GM18520 (cell line): ENCODE results near the gene TBX2.

ENCODE experiments used
- ATAC-seq: cut with Tn5 transposase; IDR thresholded peaks from one replicate; pipeline ENCODE4 v1.9.1; 2021; ENCODE audit not compliant: unreplicated experiment

The TBX2 gene

DNA sequence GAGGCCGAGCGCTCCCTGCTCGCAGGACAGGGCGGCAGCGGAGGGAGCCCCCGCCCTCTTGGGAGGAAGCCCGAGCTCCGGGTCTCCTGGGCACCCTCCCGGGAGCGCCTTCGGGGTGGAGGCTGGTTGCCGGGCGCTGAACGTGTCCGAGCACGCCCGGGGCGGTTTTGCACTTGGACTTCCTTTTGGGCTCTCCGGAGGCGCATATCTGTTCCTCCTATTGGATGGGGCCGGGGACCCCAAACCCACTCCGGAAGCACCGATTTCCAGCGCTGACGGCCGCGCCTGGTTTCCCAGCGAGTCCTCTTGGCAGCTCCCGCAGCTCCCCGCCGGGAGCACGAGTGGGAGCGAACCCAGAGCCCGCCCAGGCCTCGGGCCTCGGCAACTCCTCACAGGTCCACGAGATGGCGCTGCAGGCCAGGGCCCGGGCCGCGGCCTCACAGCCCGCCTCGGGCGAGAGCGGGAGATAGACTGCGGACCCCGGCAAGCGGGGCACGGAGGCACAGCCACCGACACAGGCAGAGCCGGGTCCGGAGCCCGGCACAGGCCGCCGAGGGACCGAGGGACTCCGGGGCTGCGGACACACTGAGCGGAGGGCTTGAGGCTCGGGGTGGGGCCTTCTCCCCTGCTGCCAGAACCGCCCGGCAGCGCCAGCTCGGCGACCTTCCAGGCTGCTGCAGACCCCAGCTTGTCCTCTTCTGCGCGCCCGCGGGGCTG lies 12.7 kb downstream of the TBX2 start:
- peak; percentile 56 for ATAC-seq

DNA sequence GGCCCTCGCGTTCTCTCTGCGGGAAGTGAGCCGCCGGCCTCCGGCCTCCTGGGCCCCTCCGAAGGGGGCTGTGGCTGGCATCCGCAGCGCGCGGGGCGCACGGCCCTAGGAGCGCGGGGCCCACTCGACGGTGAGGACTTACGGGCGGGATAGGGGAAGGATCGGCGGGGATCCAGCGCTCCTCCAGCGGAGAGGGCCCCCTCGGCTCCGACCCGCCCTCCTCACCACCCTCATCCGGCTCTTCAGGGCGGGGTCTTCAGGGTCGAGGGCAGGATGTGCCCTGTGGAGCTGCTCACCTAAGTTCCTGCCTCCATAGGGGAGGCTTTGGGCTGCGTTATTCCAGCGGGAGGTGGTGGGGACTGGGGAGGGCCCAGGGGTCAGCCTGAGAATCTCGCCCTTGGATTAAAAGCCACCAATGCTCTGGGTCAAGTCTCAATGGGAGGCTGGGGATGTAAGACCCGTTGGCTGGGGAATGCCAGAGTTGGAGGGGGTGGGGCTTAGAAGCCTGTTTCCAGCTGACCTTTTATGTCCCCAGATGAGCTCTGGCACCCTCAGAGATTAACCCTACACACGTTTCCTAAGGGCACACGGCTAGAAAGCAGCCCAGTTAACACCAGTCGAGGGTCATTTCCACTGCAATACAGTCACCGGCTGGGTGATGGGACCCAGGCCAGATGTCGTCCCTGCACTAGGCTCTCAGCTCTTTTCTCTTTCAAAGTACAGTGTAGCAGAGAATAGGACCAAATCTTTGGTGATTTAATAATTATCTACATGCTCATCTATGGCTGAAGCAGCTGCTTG lies 13.4 kb downstream of the TBX2 start:
- no peak for ATAC-seq

DNA sequence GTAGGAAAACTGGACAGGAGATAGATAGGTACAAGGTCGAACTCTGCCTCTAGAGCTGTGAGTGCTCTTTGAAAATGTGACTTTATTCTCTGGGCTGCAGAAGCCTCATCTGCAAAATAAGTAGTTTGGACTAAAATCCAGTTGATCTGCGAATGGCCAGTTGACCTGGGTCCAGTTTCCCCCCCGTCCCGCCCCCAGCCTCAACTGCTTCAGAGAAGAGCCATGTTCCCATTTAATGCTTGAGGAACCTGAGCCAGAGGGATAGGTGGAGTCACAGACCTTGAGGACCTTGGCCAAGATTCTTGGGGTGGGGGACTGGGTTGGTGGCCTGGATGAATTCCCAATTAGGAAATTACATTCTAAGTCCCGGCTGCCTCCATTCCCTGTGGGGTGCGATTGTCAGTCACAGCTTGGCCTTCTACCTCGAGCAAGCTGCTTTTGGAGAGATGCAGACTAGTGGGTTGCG lies 14.1 kb downstream of the TBX2 start:
- no peak for ATAC-seq

DNA sequence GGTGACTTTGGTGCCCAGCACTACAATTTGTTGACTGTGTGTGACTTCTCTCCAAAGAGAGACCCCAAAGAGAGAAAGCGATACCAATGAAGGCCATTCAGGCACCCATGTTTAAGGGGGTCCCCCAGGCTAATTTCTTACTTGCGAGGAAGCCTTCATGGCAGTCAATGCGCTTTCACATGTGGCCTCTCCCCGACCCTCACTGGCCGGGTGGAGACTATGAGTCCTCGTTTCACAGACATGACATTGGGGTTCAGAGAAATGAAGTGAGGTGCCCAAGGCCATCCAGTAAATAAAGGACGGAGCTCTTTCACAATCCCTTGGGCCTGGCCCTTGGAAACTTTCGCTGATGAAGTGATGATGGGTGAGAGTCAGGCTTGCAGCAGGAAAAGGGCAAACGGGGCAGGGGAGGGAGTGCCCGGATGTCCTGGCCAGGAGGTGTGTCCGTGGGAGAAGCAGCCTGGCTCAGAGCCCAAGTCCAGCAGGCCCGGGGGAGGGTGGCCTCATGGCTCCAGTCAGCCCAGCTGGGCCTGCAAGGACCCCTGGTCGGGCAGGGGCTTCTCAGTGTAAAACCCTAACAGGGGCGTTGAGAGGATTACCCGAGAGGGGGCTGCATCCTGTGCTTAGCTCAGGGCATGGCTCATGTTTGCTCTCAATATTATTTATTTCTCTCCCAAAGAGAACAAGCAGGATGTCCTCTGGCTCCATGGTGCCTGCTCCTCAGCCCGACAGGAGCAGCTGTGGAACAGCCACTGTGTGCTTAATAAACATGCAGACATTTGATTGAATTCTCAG lies 14.7 kb downstream of the TBX2 start:
- no peak for ATAC-seq

DNA sequence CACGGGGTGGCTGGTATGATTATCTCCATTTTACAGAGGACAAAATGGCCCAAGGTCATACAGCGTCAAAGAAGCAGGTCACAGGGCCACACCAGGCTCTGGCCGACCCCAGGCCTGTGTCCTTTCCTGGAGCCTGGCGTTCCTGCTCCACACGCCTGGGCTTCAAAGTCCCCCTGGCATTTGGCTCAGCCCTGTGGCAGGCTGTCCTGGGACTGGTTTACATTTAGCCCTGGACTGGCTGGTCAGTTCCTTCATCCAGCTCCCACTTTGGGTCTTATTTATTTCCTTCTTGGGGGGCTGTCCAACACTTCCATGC lies 15.3 kb downstream of the TBX2 start:
- no peak for ATAC-seq

DNA sequence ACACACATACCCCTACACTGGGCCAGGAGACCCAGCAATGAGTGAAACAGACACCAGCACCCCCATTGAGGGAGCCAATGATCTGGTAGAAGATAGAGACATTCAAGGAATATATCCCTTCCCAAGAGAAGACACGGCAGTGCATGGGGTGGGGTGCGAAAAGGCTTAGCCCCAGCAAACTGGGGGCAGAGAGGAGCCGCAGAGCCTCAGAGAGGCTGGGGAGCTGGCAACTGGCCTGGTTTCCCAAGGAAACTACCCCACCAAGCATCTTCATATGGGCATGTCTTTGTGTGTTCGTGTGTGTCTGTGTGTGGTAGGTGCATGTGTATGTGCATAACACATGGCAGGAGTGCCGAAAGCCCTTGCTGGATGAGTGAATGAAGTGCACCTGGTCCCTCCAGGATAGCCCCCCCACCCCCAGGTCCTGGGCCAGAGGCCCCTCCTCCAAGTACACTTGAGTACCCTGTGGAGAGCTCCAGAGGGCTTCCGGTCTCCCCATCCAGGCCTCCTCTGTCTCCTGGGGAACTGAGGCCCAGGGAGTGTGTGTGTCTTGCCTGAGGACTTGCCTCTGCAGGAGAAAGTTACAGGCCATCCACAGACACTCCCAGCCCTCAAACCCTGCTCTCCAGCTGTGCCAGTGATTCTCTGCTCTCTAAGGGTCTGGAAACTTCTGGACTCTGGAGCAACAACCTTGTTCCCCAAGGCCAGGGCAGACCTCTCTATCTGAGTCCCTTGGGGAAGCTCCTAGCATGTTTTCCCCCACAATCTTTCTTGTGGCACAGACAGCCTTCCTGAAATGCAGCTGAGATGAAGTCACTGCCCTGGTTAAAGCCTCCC lies 15.9 kb downstream of the TBX2 start:
- no peak for ATAC-seq

DNA sequence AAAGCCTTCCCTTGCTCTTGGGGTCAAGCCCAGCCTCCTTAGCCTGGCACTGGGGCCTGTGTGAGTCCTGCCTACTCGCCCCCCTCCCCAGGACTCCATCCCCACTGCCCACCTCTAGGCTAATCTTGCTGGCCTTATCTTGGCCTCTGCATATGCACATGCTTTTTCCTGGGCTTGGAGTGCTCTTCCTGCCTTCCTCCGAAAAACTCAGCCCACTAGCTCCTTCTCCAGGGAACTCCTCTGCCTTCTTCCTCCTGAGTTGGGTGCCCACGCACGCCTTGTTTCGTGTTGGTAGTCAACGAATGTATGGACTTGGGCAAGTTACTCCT lies 16.5 kb downstream of the TBX2 start:
- ATAC-seq = no peak

DNA sequence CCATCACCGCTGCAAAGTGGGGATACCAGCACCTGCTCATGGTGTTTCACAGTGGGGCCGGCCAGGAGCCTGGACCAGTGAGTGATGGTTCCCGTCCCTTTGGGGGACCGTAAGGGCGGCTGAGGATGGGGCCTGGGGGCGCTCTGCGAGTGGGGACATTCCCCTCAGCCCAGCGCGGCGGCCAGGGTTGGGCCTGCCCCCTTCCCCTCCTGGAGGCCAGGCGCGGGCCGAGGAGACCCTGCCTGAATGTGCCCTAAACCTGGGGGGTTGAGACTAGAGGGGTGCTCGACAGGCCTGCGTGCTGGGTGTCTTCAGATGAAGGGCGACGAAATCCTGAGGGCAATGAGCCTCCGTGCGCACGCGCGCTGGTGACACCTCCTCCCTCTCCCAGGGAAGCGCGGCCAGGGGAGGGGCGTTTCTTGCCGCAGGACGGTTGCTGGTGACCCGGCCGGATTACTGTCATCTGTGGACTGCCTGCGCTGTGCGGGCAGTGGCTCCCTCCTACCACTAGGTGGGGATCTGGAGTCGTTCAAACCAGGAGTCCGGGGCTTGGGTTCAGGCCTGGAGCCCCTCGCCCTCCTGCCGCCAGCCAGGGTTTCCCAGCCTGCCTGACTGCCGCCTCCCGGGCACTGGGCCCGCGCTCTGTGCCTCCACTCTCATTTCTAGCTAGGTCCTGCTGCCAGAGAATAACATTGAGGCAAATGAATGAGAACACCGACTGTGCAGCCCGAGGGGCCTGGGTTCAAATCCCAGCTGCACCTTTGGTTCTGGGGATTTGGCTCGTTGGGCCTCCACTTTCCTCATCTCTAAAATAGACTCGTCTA lies 17.1 kb downstream of the TBX2 start:
- ATAC-seq = no peak

DNA sequence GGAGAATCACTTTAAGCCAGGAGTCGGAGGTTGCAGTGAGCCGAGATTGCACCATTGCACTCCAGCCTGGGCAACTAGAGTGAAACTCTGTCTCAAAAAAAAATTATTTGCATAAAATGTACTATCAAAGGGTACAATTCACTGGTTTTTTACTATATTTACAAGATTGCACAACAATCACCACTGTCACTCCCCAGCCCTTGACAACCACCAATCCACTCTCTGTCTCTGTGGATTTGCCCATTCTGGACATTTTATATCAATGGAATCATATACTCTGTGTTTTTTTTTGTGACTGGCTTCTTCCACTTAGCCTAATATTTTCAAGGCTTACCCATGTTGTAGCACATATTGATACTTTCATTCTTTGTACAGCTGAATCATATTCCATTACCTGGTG lies 18.8 kb downstream of the TBX2 start:
- no peak for ATAC-seq

DNA sequence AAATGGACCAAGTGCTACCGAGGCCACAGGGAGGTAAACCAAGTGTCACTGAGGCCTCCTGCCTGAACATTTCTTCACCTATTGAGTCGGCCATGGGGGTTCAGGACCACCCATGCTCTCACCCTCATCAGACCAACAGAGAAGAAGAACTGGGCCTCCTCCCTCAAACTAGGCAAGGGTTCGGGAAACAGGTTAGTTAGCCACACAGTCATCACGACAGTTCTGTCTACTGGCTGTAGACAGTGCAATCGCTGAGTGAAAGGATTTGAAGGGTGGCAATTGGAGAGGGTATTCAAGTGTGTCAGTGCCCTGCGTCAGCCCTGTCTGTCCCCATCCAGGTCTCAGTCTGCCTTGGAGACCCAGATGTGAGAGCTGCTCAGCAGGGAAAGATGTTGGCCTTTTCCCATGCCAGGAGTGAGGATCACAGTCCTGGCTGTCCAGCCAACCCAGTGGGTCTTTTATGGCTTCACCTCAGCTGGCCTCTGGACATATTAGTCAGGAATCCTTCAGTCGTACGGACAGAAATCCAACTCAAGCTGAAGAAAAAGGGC lies 19.9 kb downstream of the TBX2 start:
- ATAC-seq = no peak

DNA sequence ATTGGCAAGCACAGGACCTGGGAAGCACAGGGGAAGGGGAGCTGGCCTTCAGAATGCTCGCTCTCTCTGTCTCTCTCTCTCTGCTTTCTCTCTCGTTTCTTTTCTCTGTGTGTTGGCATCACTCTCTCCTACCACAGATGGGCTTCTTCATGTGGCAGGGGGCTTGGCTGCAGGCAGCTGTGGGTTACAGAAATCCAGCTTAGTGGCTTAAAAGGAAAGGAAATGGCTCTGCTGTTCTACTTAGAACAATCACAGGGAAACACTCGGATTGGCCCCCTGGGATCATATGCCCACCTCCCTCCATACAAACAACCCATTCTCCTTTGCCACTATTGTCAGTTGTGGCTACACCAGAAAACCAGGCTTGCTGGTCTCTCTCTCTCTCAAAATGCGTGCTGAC lies 20.4 kb downstream of the TBX2 start:
- ATAC-seq = no peak

DNA sequence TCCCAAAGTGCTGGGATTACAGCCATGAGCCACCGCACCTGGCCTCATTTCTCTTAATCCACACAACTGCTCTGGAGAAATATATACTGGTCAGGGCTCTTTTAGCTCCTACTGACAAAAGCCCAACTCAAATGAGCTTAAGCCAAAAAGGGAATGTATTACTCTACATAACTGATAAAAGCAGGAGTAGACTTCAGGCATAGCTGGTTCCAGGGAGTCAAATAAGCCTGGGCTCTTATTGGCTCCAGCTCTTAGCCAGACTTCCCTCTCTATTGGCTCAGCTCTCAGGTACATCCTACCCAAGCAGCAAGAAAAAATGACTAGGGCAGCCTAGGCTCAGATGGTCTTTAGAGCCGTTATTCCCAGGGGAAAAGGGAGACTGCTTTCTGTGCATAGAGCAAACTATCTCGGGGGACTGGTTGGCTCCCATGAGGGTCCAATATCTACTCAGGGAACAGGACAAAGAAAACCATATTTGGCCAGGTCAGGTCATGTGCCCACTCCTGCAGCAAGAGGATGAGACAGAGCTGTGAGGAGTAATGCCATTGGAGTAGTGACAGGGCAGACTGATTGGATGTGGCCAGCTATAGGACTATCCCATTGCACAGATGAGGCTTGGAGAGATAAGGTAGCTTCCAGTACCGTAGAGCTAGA lies 21.2 kb downstream of the TBX2 start:
- no peak for ATAC-seq

DNA sequence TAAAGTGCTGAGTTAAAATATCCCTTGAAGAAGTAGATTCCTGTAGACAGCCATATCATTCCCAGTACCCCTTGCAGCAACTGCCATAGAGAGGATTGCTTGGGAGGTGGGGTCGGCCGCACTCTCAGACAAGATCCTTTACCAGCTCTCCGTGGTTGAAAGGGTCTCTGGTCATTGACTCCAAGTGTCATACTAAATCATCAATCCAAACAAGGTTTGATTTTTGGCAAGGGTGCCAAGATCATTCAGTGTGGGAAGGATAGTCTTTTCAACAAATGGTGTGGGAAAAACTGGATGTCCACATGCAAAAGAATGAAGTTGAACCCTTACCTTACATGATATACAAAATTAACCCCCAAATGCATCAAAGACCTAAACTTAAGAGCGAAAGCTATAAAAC lies 21.8 kb downstream of the TBX2 start:
- no peak for ATAC-seq

DNA sequence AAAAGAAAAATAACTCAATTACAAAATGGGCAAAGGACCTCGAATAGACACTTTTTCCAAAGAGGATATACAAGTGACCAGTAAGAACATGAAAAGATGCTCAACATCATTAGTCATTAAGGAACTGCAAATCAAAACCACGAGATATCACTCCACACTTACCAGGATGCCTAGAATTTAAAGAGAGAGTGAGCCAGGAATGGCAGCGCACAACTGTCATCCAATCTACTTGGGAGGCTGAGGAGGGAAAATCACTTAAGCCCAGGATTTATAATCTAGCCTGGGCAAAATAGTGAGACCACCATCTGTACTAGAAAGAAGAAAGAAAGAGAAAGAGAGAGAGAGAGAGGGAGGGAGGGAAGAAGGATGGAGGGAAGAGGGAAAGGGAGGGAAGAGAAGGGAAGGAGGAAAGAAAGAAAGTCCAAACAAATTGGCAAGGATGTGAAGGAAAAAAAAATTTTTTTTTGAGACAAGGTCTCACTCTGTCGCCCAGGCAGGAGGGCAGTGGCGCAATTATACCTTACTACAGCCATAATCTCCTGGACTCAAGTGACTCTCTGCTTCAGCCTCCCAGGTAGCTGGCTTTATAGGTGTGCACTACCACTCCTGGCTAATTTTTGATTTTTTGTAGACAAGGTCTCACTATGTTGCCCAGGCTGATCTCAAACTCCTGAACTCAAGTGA lies 22.6 kb downstream of the TBX2 start:
- ATAC-seq = no peak

DNA sequence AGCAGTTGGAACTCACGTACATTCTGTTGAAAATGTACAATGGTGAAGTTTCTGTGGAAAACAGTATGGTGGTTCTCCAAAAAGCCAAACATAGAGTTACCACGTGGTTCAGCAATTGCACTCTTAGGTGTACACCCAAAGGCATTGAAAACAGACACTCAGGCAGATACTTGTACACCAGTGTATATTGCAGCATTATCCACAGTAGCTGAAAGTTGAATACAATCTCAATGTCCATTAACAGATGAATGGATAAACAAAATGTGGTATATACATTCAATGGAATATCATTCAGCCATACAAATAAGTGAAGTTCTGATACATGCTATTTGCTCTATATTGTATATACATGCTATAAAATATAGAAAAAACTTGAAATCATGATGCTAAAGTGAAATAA lies 23.2 kb downstream of the TBX2 start:
- no peak for ATAC-seq

DNA sequence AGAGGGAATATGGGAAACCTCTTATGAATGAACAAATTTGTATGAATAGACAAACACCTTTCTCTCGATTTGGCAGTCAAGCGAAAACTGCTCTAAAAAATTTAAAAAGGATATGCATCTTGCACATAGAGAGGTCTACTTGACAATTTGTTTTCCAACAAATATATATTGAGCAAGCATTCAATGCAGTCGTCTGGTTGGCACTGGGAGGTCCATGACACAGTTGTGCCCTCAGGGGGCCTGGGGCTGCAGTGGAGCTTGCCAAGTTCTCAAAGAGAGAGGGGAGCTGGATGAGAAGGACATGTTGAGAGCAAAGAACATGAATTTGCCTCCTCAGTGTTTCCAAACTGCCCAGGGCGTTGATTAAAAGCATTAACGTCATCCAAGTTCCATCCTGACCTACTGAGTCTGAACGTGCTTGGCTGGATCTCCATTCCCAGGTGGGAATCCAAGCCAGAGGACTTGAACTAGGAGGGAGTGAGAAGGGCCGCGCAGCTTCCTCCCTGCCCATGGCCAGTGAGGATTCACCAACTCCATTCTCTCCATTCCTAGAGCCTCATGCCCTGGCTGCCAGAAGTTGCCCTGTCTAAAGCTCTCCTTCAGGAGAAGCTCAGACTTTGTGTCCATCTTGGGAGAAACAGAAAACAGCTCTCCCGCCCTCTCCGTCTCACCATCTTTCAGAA lies 24.5 kb downstream of the TBX2 start:
- ATAC-seq = no peak

DNA sequence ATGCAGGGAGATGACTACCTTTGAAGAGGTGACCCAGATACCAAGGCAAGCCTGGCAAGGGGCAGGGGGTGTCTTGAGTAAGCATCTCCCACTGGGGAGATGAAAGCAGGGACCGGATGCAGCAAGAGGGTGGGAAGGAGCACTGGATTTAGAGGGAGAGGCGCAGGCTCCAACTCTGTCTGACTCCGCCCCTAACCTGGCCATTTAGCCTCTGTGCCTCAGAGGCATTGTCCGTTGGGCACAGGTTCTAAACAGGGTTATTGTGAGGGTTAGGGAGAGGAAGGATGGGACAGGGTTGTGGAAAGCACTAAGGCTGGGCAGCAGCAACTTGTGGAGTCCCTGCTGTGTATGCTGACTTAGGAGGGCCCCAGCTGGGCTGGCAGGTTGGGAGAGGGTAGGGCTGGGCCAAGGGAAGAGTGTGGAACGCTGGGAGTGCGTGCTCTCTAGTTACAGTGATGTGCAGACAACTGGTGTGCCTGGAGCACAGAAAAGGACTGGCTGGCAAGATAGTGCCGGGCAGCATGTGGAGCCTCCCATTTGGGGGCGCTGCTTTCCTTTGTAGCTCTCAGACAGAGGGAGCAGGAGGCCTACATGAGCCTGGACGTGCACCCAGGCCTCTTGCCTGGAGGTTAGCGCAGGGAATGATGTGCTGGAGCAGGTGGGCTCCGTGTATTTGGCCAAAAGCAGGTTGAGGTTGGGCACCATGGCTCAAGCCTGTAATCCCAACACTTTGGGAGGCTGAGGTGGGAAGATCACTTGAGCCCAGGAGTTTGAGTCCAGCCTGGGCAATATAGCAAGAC lies 26.2 kb downstream of the TBX2 start:
- ATAC-seq = no peak
